HK-2 (cell line): Measurements from ENCODE around the gene CLC.
"Not testable (repeated sequence)": the region's sequence is repeated elsewhere in the genome, so short reads cannot be mapped to it uniquely, and the experiment has no call there.

Source experiments
- DNase-seq: peaks from one replicate; pipeline ENCODE4 v3.0.0-alpha.2; 2018; ENCODE audit not compliant: unreplicated experiment

CLC gene

GRCh38 chr19:39737891-39738290 is at the start of gene CLC:
CLC (minus strand) TSS chr19:39738029; CDS start chr19:39737952, 77 bp downstream.
- DNase-seq = no peak

- DNase-seq = no peak
These were observed 43.1 kb upstream of the CLC start for GRCh38 chr19:39780894-39781293.

GRCh38 chr19:39778763-39779162 is 40.9 kb upstream of the CLC start, which contains the start of gene LEUTX:
LEUTX (plus strand) TSS chr19:39778854; CDS start chr19:39778921, 67 bp downstream.
- DNase-seq = no peak

GRCh38 chr19:39768786-39769185 is 31.0 kb upstream of the CLC start:
- DNase-seq = no peak

GRCh38 chr19:39768334-39768733 is 30.5 kb upstream of the CLC start:
- no peak for DNase-seq

GRCh38 chr19:39765091-39766076 is 27.6 kb upstream of the CLC start:
- DNase-seq = peak; percentile 32

- not testable (repeated sequence) for DNase-seq
These were observed 24.0 kb upstream of the CLC start for GRCh38 chr19:39761851-39762250.

- no peak for DNase-seq
These were observed 21.8 kb upstream of the CLC start for GRCh38 chr19:39759457-39760184.

GRCh38 chr19:39754971-39755370 is 17.1 kb upstream of the CLC start:
- no peak for DNase-seq

- DNase-seq = no peak
These were observed 16.7 kb upstream of the CLC start for GRCh38 chr19:39754544-39754943.

- DNase-seq = no peak
These were observed 15.0 kb upstream of the CLC start for GRCh38 chr19:39752795-39753194.

- DNase-seq = no peak
These were observed 14.6 kb upstream of the CLC start for GRCh38 chr19:39752390-39752789.

- DNase-seq = no peak
These were observed 12.2 kb upstream of the CLC start for GRCh38 chr19:39749981-39750380.

GRCh38 chr19:39746836-39747529 is 9.2 kb upstream of the CLC start:
- no peak for DNase-seq

GRCh38 chr19:39745643-39746042 is 7.8 kb upstream of the CLC start:
- no peak for DNase-seq

GRCh38 chr19:39740395-39740794 is 2.6 kb upstream of the CLC start:
- DNase-seq = no peak

GRCh38 chr19:39738814-39739213 is 985 bp upstream of the CLC start:
- DNase-seq = no peak

- DNase-seq = no peak
These were observed 478 bp downstream of the CLC start for GRCh38 chr19:39737351-39737750.

GRCh38 chr19:39736088-39736487 is 1.7 kb downstream of the CLC start:
- no peak for DNase-seq

GRCh38 chr19:39735688-39736087 is 2.1 kb downstream of the CLC start:
- no peak for DNase-seq

GRCh38 chr19:39733841-39734240 is 4.0 kb downstream of the CLC start:
- no peak for DNase-seq

- no peak for DNase-seq
These were observed 6.1 kb downstream of the CLC start for GRCh38 chr19:39731685-39732084.
